Stimulated activated CD4-positive, alpha-beta T cell treated with anti-CD3 and anti-CD28 coated beads, Interleukin-4, amount 100 ng/mL, for 4 hours (primary cell): Measurements from ENCODE around the gene SYCP2.

Experiments
- DNase-seq, 2 experiments: peaks; one replicate each; pipeline ENCODE4 v3.0.0-alpha.2; 2020

The SYCP2 gene

DNA sequence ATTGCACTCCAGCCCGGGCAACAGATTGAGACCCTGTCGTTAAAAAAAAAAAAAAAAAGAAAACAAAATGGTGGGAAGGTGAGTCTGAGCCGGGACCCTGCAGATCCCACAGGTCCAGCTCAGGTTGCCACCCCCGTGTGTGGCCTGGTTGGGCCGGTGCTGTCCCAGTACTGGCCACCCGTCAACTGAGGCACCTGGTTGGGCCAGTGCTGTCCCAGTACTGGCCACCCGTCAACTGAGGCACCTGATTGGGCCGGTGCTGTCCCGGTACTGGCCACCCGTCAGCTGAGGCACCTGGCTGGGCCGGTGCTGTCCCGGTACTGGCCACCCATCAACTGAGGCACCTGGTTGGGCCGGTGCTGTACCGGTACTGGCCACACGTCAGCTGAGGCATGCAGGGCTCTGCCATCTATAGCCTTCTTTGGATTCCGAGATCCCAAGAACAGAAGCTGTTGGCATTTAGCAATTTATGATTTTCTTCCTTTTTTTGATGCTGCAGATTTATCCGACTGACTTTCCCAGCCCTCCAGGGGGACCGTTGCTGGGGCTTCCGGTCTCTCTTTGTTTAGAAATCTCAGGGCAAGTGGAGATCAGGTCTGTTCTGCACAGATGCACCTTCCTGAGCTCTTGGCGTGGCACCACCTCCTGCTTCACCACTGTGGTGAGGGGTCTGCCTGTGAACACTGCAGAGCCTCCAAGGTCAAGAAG lies 113.8 kb downstream of the SYCP2 start:
- DNase-seq: no peak

DNA sequence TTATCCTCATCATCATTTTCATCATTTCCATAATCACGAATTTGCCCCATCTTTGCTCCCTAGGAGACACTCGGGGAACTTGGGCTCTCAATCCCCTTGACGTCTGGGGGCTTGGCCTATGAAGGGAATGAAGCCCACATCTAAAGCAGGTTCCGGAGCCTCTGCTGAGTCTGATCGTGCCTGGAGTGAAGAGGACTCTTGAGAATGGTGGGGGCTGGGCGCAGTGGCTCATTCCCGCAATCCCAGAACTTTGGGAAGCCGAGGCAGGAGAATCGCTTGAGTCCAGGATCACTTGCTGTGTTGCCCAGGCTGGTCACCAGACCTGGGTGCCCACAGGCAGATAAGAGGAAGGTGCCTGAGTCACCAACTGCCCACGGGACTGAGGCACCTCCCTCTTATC lies 114.5 kb downstream of the SYCP2 start:
- no peak for DNase-seq

DNA sequence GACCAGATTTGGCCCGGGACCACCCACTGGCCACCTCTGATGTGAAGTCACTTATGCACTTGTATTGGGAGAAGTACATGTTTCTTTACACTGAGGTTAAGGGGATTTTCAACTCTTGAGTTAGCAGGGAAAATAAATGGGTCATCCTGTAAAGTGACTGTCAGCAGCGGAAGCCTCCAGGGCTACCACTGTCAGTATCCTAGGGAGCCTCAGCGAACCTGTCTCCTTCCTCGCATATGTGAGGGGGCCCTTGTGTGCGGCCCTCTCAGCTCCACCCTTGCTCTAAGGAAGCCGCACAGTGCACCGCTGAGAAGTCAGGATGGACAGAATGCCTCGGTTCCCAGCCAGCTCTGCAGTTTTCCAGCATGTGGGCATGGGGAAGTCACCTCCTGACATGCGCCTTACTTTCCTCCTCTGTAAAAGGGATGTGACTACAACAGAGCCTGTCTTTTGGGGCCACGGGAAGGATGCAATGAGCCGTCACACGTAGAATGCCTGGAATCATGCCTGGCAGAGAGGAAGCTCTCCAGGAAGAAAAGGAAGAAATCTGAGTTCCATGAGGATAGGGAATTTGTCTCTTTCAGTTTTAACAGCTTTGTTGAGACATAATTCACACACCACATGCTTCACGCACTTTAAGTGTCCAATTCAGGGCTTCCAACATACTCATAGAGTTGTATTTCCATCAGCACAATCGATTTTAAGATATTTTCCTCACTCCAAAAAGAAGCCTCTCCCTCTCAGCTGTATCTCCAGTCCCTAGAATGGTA lies 115.4 kb downstream of the SYCP2 start:
- no peak for DNase-seq

GRCh38 chr20:59817406-59817805 lies 116.0 kb downstream of the SYCP2 start:
- DNase-seq: no peak

DNA sequence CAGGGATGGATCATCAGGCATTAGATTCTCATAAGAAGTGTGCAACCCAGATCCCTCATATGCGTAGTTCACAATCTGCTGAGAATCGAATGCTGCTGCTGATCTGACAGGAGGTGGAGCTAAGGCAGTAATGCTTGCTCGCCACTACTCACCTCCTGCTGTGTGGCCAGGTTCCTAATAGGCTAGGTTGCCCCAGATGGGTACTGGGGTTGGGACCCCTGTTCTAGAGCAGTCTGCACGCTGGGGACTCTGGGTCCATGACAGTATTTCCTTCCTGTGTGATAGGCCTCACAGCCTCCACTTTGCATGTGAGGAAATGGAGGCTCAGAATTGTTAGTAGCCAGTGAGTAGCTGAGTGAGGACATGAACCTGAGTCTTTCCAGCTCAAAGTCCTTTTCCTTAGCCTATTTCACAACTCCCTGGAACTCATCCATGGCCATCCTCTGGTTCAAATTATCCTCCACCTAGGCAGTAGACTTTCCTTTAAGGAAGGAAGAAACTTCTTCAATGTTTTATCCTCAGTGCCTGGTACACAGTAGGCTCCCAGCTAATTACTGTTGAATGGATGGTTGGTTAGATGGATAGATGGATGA lies 117.2 kb downstream of the SYCP2 start:
- DNase-seq: no peak

GRCh38 chr20:59814840-59815340 lies 118.5 kb downstream of the SYCP2 start:
- DNase-seq: no peak

DNA sequence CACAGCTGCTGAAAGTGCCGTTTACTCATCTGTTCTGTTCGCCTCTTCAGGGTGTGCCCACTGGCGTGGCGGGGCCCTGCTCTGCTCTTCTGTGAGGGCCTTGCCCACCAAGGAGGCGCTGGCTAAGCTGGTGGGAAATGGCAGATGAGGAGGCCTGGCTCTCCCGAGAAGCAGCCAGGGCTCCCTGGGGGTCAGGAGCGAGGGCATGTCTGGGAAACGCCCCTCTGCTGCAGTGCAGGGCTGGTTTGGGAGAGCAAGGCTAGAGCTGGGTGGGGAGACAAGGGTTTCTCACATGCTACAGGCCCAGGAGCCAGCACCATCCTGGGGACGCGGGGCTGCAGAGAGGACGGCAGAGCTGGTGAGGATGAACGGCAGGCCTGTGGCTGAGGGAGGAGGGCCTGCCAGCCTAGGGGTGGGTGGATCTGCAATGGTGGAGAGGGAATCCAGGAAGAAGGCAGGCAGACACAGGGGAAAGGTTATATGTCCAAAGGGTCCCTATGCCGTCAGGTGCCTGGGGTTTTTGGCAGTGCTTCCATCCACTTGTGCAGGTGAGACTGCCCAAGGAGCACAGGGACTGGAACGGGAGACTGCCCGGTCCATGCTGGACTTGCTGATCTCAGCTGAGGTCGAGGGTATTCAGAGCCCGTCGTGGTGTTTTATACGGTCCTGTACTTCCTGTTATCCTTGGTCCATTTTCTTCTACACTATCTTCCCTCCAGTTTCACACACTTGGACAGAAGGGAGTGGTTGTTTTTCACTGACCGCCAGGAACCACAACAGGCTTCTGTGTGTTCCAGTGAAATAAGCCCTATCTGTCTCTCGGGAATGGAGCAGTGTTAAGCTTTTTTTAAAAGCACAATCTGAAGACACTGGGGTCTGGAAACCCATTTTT lies 119.2 kb downstream of the SYCP2 start:
- no peak for DNase-seq
